HL-60 (cell line): Measurements from ENCODE around the gene PIGQ.

Experiments
- DNase-seq, 2 experiments: peaks; one replicate each; pipeline ENCODE4 v3.0.0-alpha.2; 2010 to 2020; ENCODE audit warnings: low read depth in 1 of 2, low spot score in 1 of 2
- H3K27ac ChIP-seq: fragments of 250-450 bp; sonication (Bioruptor Pico); replicated peaks from 2 replicates; pipeline ENCODE4 v1.5.1; 2020; ENCODE audit warnings: mild to moderate bottlenecking, moderate library complexity
- H3K27me3 ChIP-seq: fragments of 250-450 bp; sonication (Bioruptor Pico); 2 replicates; pipeline ENCODE4 v1.5.1; 2021; ENCODE audit warnings: mild to moderate bottlenecking, moderate library complexity; ENCODE audit not compliant: insufficient read depth, poor library complexity, severe bottlenecking
- H3K4me3 ChIP-seq: replicated peaks from 2 replicates; pipeline ENCODE4 v1.5.1; 2011; ENCODE audit warnings: mild to moderate bottlenecking, control low read depth, low read length; ENCODE audit not compliant: insufficient read depth
- CTCF ChIP-seq: IDR thresholded peaks from one replicate; pipeline ENCODE4 v1.5.1; 2011; ENCODE audit warnings: low read length, control low read depth, inconsistent platforms; ENCODE audit not compliant: insufficient read depth
- GABPA ChIP-seq: IDR thresholded peaks from 2 replicates; pipeline ENCODE4 v1.6.1; 2012; ENCODE audit warnings: low read depth
- POLR2AphosphoS5 ChIP-seq: IDR thresholded peaks from 2 replicates; pipeline ENCODE4 v1.6.1; 2012; ENCODE audit warnings: low read depth
- REST ChIP-seq: IDR thresholded peaks from 2 replicates; pipeline ENCODE4 v1.6.1; 2012; ENCODE audit warnings: low read depth; ENCODE audit not compliant: insufficient replicate concordance
- SPI1 ChIP-seq: IDR thresholded peaks from 2 replicates; pipeline ENCODE4 v1.6.1; 2012; ENCODE audit warnings: low read depth, mild to moderate bottlenecking, borderline replicate concordance

The PIGQ gene

GRCh38 chr16:592518-593306 is 22.9 kb downstream of the PIGQ start:
- H3K27ac ChIP-seq: peak overlapping the region; percentile 91
- peak; percentile 62; the same call in 1 of the 2 replicates for TF ChIP-seq SPI1
- TF ChIP-seq REST: peak; percentile 14
- peak; percentile 39 for TF ChIP-seq CTCF
- no peak; the same call in 1 of the 2 replicates for TF ChIP-seq GABPA
- TF ChIP-seq POLR2AphosphoS5: peak; percentile 79
- H3K4me3 ChIP-seq: peak overlapping the region; percentile 27
- H3K27me3 ChIP-seq: no peaks in the 10 kb centered on the region
- DNase-seq: peak; percentile 98 to 100

- Histone ChIP-seq H3K27me3 (no peaks in the 10 kb centered on the region), H3K27ac (peak overlapping the region; percentile 91), H3K4me3 (no peak overlapping the region)
- TF ChIP-seq POLR2AphosphoS5 (no peak), GABPA (no peak), CTCF (no peak), SPI1 (no peak), REST (no peak)
- DNase-seq: no peak
These were observed 23.6 kb downstream of the PIGQ start for GRCh38 chr16:593406-593805.

- DNase-seq: no peak
- TF ChIP-seq SPI1: no peak
- TF ChIP-seq GABPA: no peak
- no peaks in the 10 kb centered on the region for H3K27me3 ChIP-seq
- peak overlapping the region; percentile 91 for H3K27ac ChIP-seq
- no peak overlapping the region for H3K4me3 ChIP-seq
These were observed 24.0 kb downstream of the PIGQ start for GRCh38 chr16:593807-594206.

GRCh38 chr16:595094-595528 is 25.3 kb downstream of the PIGQ start:
- no peak overlapping the region for H3K4me3 ChIP-seq
- TF ChIP-seq SPI1 (no peak), CTCF (no peak), REST (no peak), POLR2AphosphoS5 (no peak), GABPA (no peak)
- no peaks in the 10 kb centered on the region for H3K27me3 ChIP-seq
- no peak for DNase-seq
- H3K27ac ChIP-seq: no peak overlapping the region
